NCI-H128 (cell line): Measurements from ENCODE around the gene WDFY4.

Experiments
- DNase-seq: peaks from one replicate; lab custom pipeline; 2025; ENCODE audit not compliant: unreplicated experiment; lab: John Stamatoyannopoulos, UW

The WDFY4 gene

DNA sequence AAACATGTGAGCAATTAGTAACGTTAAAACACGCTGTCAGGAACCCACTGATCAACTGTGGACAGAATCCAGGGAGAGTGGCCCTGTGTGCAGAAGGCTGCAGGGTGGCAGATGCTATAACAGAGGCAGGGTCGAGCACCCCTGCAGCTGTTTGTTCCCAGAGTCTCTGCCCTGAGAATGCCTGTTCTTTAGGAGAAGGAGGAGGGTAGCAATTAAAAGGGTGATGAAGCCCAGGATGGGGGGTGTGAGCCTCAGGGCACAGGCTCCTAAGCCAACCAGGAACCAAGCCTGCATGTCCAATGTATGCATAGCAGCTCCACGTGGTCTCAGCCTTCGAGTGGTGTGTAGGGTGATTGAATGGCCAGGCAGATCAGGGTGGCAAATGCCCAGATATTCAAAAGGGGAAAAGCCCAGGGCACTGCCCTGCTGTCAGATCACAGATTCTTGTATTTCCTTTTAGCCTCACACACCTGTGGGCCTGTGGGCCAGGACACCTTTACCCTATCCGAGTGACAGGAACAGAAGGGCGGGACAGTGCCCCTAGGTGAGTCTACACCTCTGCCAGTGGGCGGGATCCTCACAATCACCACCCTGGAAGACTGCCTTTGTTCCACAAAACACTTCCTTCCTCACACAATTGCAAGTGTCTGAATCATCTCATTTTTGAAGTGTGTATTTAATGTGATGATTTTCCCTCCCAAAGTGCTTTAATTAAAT is 7.3 kb downstream of the WDFY4 start:
- no peak for DNase-seq

DNA sequence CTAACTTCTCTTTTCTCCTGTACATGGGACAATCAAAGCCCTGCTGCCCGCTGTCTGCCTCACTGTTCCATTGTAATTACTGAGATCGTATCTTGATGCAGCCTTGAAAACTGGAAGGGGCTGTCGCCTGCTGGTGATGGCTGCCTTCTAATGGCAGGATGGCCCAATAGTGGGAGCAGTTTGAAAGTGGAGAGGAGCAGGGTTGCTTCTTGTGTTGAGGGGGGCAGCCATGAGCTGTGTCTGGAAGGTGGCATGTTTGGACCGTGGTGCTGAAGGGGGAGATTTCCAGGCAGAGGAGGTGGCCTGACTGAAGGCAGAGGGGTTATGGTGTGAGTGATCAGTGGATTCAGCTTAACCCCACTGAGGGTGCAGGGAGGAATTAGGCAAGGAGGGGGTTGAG is 8.1 kb downstream of the WDFY4 start:
- no peak for DNase-seq

DNA sequence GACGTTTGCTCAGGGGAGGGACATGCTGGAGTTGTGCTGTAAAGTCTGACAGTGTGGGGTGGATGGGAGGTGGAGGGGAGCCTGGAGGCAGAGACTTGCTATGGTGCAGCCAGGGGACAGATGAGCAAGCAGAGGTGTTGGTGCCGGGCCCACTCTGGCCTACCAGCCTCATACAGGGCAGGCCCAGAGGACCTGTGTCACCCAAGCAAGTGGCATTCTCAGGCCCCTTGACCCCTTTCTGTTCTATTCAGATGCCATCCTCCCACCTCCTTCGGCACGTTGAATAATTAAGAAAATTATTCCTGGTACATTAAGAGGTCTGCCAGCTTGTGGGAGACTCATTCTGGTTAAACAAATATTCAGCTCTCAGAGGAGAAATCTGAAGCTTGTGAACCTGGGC is 8.5 kb downstream of the WDFY4 start:
- DNase-seq = no peak

DNA sequence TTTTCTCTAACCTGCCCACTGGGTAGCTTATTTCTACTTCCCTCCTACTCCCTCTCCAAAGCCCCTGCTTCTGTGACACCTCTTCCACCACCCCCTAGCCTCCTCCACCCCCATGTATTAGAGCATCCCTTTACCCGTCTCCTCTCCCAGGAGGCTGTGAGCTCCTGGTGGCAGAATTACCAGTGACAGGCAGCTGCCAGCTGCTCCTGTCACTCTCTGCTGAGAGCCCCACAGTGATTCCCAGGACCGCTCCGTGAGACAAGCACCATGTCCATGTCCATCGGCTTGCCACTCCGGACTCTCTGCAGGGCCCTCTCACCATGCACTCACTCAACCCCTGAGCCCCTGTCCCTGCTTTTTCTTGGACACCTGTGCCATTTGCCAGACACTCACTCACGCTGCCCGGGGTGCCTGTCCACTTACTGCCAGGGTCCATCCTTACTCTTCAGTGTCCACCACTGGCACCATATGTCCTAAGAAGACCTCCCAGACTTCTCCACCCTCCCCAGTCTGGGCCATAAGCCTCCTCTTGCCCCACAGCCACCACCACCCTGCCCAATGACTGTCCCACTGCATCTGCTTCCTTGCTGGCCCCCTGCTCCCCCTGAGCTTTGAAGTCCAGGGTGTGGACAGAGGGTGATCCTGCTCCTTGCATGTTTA is 9.8 kb downstream of the WDFY4 start:
- no peak for DNase-seq

DNA sequence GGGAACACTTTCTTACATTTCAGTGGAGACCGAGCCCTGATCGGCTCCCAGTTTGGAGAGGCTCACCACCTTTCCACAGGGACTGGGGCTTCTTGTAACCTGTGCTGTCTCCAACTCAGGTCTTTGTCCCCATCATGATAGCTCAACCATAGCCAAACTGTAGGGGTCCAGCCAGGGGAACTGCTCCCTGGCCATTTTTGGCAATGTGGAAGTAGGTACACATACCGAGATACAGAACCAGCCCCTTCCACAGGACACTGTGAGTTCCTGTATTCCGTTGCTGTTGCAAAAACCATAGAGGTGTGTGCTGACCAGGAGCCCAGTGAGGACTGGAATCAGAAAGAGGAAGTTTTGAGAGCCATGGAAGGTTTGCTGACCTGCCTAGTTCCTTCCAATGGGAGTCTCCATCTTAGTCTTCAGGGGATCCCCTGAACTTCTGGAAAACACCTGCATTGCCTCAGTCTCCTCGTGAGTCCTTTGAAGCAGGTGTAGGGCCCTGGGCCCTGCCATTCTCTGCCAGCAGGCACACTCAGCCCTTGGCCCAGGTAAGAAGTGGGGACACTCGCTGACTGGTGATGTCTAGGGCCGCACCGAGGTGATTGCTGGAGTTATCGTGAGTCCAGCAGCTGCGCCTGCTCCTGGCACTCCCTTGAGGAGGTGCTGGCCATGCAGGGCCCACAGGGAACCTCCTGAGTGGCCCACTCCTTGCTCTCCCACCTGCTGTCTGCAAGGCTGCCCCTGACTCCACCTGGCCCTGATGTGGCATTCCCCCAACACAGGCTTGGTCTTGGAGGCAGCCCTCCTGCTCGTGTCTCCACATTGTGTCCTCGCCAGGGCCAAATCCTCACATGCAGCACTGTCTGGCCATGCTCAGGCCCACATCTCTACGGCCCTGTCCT is 11.2 kb downstream of the WDFY4 start:
- no peak for DNase-seq

DNA sequence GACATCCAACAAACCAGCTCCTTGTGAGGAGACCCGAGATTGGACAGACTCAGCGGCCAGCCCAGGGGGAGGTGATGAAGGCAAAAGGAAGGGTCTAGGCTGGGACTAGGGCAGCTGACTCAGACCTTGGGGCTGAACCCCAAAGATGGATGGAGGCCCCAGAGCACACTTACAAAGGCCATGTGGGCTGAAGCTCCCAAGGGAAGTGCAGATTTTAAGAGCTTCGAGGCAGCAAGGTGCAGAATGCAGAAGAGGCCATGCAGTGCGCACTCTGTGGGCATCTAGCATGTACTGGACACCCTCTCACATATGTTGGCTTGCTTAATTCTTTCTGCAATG is 11.8 kb downstream of the WDFY4 start:
- DNase-seq = no peak

DNA sequence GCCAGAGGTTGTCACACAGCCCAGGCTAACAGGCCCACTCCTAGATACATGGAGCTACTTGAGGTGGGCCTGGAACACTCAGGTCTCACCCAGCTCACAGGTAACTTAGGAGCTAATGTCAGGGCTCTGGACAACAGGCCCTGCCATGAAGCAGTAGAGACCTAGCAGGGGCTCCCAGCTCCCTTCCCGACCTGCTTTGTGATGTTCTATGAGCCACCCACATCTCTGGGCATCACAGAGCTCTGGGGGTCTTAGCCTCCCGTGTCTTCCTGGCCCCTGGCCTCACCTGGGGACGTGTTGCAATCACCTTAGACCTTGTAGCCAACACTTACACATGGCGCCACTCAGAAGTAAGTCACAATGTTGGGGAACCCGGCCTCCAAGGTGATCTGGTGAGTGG is 12.4 kb downstream of the WDFY4 start:
- DNase-seq = no peak

DNA sequence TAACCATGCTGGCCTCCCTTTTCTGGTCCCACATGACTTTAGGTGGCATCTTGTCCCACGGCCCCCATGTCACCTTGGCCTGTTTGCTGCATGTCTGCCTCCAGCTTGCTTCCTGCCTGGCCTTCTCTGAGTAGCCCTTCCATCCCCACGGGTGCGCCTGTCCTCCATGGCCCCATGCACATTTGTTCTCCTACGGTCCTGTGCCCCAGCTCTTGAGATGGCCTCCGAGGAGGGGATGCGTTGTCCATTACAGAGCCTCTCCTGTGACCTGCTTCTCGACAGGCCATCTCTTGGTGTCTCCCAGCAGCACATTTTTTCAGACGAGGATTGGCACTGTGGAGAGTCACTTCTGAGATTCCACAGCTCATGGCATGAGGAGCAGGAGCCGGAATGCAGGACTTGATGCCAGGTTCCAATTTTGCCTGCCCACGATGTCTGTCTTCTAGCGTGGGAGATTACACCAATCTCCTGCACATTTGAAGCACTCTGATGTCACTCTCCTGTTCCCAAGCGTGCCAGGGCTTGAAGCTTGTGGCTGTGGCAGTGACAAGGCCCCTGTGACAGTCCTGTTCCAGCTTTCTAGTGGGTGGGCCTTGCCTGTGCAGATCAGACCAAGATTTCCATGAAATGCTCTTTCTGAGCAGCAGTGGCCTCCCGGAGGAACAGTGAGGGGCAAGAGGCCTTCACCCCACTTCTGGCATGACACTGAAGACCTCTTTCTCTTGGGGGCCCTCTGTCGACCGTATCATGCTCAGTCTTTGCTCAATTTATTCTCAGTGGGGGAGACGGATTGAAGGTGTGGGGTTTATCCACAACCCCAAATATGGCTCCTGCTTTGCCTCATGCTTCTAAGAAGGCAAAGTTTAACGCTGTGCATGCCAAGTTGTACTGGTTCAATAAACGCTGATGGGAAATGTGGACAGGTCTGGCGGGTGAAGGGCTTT is 13.4 kb downstream of the WDFY4 start:
- DNase-seq = no peak

DNA sequence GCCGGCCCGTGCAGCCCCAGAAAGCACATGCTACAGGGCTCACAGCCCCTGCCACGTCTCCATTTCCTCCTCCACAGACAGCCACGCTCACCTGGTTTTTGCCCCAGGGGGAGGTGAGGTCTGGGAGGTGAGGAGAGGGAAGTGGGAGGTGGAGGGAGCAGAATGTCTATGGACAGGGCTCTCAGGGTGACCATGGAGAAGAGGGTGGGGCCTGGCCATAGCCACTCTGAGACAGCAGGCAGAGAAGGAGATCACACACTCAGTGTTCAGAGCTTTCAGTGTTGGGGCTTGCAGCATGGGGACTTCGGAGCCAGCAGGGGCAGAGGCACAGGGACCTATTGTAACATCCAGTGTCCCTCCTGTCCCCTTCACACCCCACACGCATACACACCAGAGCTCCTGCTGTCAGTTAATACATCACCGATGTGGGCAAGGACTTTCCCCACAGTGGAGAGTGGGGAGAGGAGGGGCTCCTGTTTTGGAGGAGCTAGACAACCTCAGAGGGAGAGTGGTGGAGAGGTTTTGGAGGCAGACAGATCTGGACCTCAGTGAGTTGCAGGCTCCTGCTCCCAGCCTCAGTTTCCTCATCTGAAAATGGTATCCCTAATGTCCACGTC is 14.4 kb downstream of the WDFY4 start:
- no peak for DNase-seq

DNA sequence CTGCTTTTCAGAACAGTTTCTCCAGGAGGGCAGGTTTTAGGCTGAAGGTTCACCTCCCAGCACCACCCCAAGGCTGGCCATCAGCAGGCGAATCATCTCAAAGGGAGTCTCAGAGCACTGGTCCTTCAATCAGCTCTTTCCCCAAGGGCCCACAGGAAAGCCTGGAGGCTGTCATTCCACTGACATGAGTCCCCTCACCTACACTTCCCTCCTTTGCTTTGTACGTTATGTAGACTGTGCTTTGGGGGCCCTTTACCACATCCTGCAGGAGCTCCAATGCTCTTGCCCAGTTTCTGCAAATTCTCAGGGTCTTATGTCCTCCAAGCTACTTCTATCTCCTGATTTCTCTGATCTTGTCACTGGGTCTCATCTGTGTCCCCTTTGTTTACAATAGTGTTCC is 15.4 kb downstream of the WDFY4 start:
- no peak for DNase-seq

DNA sequence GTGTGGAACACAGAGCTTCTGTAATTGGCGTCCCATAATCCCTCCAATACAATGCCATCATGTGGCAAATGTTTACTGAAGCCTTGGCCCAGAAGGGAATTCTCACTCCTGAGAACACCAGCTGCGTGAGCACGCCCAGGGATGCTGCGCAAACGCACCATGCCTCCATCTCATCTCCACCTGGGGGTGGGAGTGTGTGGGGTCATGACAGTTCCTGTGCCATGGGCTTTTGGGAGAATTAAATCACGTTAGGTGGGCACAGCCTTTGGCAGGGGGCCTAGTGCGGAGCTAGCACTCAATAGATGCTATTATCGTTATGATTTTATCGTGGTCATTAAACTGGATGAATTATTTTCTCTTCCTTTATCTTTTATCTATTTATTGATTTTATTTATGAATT is 15.8 kb downstream of the WDFY4 start:
- DNase-seq = no peak

DNA sequence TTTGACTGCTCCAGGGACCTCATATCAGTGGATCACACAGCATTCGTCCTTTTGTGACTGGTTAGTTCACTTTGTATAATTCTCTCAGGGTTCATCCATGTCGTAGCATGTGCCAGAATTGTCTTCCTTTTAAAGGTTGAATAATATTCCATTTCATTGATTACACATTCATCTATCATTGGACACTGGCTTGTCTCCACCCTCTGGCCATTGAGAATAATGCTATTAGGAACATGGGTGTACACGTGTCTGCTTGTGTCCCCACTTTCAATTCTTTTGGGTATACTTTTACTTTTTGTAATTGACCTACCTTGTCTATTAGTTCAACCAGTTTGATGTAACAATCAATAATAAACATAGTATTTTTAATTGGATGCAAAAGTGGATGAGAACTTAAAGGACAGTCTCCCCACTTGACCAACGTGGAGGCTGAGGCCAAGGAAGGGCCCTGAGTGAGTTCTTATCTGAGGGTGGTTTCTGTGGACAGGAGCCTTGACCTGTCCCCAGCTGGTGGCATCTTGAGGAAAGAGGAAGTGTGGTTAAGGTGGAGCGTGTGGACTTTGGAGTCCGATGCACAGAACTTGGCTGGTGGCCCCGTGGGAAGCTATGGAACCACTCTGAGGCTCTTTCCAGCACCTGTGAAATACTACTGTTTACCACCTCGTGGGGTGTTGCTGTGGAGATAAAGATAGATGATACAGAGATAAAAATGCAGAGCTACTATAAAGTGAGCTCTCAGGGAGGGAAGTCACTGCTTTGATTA is 16.6 kb downstream of the WDFY4 start:
- DNase-seq = no peak

DNA sequence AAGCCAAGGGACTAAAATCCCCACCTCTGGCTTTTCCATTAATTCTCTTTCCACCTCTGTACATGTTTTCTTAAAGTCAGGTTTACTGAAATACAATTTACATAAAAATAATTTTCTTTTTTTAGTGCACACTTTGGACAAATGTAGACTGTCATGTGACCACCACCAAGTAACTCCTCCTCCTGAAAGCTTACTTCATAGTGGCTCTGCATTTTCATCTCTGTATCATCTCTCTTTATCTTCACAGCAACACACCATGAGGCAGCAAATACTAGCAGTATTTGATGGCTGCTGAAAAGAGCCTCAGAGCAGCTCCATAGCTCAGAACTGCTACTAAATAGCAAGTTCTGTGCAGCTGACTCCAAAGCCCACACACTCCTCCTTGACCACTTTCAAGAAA is 17.3 kb downstream of the WDFY4 start:
- no peak for DNase-seq

DNA sequence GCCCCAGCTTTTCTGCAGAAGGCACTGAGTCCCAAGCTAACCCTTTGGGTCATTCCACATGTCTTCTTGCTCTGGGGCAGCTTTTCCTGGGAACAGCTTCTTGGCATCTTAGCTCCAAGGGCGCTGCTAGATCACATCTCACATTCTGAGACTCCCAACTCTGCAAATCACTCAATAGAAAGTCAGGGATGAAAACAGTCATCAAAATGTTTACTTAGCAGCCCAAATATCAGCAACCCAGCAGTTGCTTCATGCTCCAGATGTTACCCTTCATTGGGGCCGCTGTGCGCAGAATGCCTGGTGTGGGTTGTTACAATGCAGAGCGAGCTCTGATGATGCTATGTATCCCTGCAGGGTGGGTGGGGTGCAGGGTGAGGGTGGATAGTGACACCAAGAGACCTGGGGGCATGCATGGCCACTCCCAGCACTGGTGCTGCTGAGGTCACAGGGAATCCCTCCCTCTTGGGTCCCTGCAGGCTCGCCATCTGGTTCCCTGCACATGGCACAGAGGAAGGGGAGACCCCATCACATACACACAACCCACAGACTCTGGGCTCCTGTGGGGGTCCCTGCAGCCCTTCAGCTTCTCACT is 19.0 kb downstream of the WDFY4 start:
- DNase-seq = no peak

DNA sequence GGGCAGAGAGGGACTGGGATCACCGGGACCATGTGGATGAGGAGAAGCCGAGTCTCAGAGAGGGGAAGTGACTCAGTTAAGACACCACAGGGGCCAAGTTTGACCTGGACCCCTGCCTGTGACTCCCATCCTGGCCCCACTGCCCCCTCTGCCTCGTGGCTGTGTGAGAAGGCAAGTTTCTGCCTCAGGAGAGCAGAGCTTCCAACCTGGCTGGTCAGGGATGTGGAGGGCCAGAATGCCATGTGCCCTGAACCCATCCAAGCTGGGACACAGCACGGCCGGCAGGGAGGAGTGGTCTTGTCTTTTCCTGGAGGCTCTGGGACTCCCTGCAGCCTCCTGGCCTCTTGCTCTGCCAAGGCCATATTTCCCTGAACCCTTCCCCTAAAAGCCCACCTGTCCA is 19.5 kb downstream of the WDFY4 start:
- no peak for DNase-seq

DNA sequence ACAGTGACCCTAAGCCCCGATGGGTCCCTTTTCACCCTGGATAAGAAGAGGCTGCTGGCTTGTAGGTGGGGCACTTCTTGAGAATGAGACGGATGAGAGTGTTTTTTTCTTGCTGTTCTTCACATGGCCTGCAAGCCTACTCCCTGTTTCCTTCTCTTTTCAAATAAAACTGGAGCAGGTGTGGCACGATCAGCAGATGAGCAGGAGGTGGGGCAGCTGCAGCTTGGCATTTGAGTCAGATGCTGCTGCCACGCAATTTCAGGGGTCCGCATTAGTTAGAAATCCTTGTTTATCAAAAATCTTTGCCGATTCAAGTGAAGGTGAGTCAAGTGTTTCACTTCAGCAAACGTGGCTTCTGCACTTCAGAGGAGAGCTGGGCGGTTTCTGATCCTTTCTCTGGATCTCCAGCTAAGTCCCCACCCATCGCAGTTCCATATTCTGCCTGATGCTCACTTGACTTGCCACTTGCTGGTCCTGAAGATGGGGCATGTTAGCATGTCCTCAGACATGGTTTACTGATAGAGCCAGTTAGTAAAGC is 20.8 kb downstream of the WDFY4 start:
- no peak for DNase-seq

DNA sequence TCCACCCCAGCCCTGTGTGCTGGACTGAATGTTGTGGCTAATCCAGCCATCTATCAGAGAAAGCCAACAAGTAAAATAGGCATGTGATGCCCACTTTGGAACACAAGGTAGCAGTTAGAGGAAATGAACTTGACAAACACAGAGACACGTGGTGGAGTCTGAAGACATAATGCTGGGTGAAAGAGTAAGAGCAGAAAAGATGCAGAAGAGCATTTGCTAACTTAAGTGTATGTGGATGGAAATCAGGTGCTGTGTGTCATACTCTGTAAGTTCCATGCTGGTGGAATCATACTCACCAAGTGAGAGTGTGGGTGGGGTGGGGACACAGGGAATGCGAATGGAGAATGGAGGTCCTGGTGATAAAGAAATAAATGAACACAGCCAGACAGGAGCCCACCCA is 22.8 kb downstream of the WDFY4 start:
- DNase-seq = no peak

DNA sequence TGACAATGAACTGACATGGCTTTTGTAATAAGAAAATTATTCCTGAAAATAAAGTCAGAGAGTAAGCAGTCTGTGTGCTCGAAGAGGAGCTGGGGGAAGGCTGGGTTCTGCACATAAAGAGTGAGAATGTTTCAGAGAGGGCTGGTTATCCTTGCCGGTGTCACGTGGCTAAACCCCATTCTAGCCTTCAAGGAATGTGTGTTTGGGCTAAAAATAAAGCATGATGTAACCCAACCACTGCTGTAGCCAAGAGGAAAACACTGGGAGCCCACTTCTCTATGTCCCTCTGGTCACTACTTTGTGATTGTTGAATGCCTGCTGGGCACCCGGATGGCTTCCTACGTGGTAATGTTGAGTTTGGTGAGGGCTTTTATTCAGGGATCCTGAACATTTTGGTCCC is 23.5 kb downstream of the WDFY4 start:
- DNase-seq = no peak

DNA sequence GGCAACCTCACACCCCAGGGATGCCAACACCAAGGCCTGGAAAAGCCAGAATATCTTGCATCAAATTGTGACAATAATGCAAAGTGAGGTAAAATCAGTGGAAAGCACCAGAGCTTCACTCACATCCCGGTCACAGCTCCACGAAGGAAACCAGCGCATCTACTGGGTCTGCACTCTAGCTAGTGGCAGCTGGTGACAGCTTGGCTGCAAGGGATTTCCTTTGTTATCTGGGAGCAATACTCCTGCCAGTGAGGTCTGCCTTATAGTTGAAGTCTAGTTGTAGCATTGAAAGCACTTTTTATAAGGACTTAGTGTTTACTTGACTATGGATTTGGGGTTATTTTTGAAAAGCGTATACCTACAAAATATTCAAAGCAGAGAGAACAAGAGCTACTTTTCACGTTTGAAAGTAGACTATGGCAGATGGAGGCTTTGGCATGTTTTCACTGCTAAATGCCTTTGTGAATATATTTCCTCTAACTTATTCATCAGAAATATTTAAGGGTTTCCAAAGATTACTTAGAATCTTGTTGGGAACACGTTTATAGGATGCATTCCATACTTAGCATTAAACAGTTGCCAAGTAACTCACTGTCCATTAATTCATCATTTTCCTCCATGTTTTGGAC is 26.1 kb downstream of the WDFY4 start:
- DNase-seq = no peak
